Type B pancreatic cell (in vitro differentiated cells): ENCODE data around the gene ZYG11A. TPM values are rescaled to one million over a fixed set of nuclear protein-coding genes. Genes with fewer than 3 reads are reported as not detected.

ENCODE experiments used
- DNase-seq: peaks from one replicate; pipeline ENCODE4 v3.0.0; 2021; ENCODE audit warnings: mixed read lengths; ENCODE audit not compliant: unreplicated experiment; ENCODE audit errors: extremely low spot score
- H3K27ac Mint-ChIP-seq: 2 replicates; pipeline ENCODE4 v1.8.0; 2021; ENCODE audit warnings: mild to moderate bottlenecking, mixed read lengths
- H3K27me3 Mint-ChIP-seq: 2 replicates; pipeline ENCODE4 v1.8.0; 2021; ENCODE audit warnings: mixed read lengths
- H3K36me3 Mint-ChIP-seq: 2 replicates; pipeline ENCODE4 v1.8.0; 2021; ENCODE audit warnings: mixed read lengths
- H3K4me1 Mint-ChIP-seq: one replicate; pipeline ENCODE4 v1.8.0; 2021; ENCODE audit warnings: mixed read lengths; ENCODE audit not compliant: unreplicated experiment
- H3K4me3 Mint-ChIP-seq: 2 replicates; pipeline ENCODE4 v1.8.0; 2021; ENCODE audit warnings: mild to moderate bottlenecking, mixed read lengths
- H3K9me3 Mint-ChIP-seq: 2 replicates; pipeline ENCODE4 v1.8.0; 2021; ENCODE audit warnings: mixed read lengths
- CTCF ChIP-seq: fragments of 200-600 bp; sonication (generic); conservative IDR thresholded peaks from 2 replicates; pipeline ENCODE4 v1.5.0; 2021; ENCODE audit warnings: antibody characterized with exemption, mild to moderate bottlenecking
- total RNA-seq: library from RNA; stranded (reverse); gene quantifications from 2 replicates; pipeline ENCODE4 v1.2.1, GENCODE V29; 2021; ENCODE audit warnings: low replicate concordance

Gene ZYG11A
- total RNA-seq, 1 donor from 2014 or later = 0.31 TPM

GRCh38 chr1:52892424-52893215 lies 50.1 kb downstream of the ZYG11A start:
- no peaks in the 10 kb centered on the region for H3K36me3 Mint-ChIP-seq
- DNase-seq = no peak
- no peaks in the 10 kb centered on the region for H3K9me3 Mint-ChIP-seq
- H3K4me1 Mint-ChIP-seq = no peaks in the 10 kb centered on the region
- no peaks in the 10 kb centered on the region for H3K27me3 Mint-ChIP-seq
- TF ChIP-seq CTCF = no peak
- no peak overlapping the region for H3K27ac Mint-ChIP-seq
- no peak overlapping the region for H3K4me3 Mint-ChIP-seq

GRCh38 chr1:52899445-52899894 lies 56.9 kb downstream of the ZYG11A start:
- no peak overlapping the region for H3K27ac Mint-ChIP-seq
- no peaks in the 10 kb centered on the region for H3K9me3 Mint-ChIP-seq
- no peaks in the 10 kb centered on the region for H3K27me3 Mint-ChIP-seq
- H3K4me3 Mint-ChIP-seq = no peak overlapping the region
- no peak for TF ChIP-seq CTCF
- H3K4me1 Mint-ChIP-seq = no peaks in the 10 kb centered on the region
- no peak for DNase-seq
- no peaks in the 10 kb centered on the region for H3K36me3 Mint-ChIP-seq

GRCh38 chr1:52900402-52900801 lies 57.8 kb downstream of the ZYG11A start:
- no peak for TF ChIP-seq CTCF
- DNase-seq = no peak
- Mint-ChIP-seq H3K36me3 (no peaks in the 10 kb centered on the region), H3K27me3 (no peaks in the 10 kb centered on the region), H3K4me3 (no peak overlapping the region), H3K27ac (no peak overlapping the region), H3K4me1 (no peaks in the 10 kb centered on the region), H3K9me3 (no peaks in the 10 kb centered on the region)

- Mint-ChIP-seq H3K27me3 (no peaks in the 10 kb centered on the region), H3K4me3 (no peak overlapping the region), H3K9me3 (no peaks in the 10 kb centered on the region), H3K27ac (no peak overlapping the region), H3K4me1 (no peaks in the 10 kb centered on the region), H3K36me3 (no peaks in the 10 kb centered on the region)
- TF ChIP-seq CTCF = no peak
- DNase-seq = no peak
Measured at GRCh38 chr1:52901384-52901783, 58.8 kb downstream of the ZYG11A start.

GRCh38 chr1:52904208-52904926 lies 61.8 kb downstream of the ZYG11A start:
- DNase-seq = no peak
- no peak for TF ChIP-seq CTCF
- no peak overlapping the region for H3K4me3 Mint-ChIP-seq
- no peaks in the 10 kb centered on the region for H3K9me3 Mint-ChIP-seq
- no peaks in the 10 kb centered on the region for H3K4me1 Mint-ChIP-seq
- no peak overlapping the region for H3K27ac Mint-ChIP-seq
- no peaks in the 10 kb centered on the region for H3K27me3 Mint-ChIP-seq
- no peaks in the 10 kb centered on the region for H3K36me3 Mint-ChIP-seq
